MM.1S (cell line): ENCODE measurements around the gene FBXL19.

Source experiments
- EZH2 ChIP-seq: fragments of 300-600 bp; sonication (generic); optimal IDR thresholded peaks from 2 replicates; pipeline ENCODE3; 2017; ENCODE audit warnings: low read depth, mild to moderate bottlenecking, antibody characterized with exemption, low read length, mixed read lengths
- TF ChIP-seq, protein P1 (sequence below): fragments of 300-600 bp; sonication (generic); IDR thresholded peaks from 2 replicates; pipeline ENCODE4 v1.5.1; 2016; ENCODE audit warnings: antibody characterized with exemption, low read length, mixed read lengths

DNA sequence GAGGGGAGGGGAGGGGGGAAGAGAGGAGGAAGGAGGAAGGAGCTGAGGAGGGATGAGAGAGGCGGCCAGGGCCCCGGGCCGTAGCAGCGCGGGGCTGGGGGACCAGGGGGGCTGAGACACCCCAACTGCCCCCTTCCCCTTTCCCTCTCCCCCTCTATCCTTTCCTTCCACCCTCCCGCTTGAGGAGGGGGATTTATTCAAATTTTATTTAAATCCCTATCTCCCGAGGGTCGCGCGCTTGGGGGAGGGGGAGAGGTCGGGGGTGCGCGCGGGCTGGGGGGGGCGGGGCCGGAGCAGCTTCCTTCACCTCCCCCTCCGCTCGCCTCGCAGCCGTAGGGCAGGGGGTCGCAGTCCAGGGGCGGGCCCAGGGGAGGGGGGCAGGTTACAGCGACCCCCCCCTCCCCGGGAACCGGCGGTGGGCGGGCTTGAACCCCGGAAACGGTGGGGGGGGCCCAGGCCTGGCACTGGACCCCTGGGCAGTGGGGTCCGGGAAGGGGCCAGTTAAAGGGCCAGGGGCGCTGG lies at the start of gene FBXL19:
- TF ChIP-seq EZH2, result no peak
- TF ChIP-seq, protein P1, sequence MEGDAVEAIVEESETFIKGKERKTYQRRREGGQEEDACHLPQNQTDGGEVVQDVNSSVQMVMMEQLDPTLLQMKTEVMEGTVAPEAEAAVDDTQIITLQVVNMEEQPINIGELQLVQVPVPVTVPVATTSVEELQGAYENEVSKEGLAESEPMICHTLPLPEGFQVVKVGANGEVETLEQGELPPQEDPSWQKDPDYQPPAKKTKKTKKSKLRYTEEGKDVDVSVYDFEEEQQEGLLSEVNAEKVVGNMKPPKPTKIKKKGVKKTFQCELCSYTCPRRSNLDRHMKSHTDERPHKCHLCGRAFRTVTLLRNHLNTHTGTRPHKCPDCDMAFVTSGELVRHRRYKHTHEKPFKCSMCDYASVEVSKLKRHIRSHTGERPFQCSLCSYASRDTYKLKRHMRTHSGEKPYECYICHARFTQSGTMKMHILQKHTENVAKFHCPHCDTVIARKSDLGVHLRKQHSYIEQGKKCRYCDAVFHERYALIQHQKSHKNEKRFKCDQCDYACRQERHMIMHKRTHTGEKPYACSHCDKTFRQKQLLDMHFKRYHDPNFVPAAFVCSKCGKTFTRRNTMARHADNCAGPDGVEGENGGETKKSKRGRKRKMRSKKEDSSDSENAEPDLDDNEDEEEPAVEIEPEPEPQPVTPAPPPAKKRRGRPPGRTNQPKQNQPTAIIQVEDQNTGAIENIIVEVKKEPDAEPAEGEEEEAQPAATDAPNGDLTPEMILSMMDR, result no peak
